GM12891 (cell line): ENCODE measurements around the gene ZSWIM1.

Experiments
- PAX5 ChIP-seq: IDR thresholded peaks from 2 replicates; pipeline ENCODE4 v1.6.1; 2011; ENCODE audit warnings: low read length, moderate library complexity, mild to moderate bottlenecking; ENCODE audit not compliant: insufficient read depth, severe bottlenecking
- POLR2A ChIP-seq: IDR thresholded peaks from 2 replicates; pipeline ENCODE4 v1.6.1; 2011; ENCODE audit warnings: low read depth, low read length, control low read depth
- POLR2AphosphoS5 ChIP-seq: IDR thresholded peaks from 2 replicates; pipeline ENCODE4 v1.6.1; 2011; ENCODE audit warnings: low read depth, low read length, control low read depth
- POU2F2 ChIP-seq: IDR thresholded peaks from 2 replicates; pipeline ENCODE4 v1.6.1; 2011; ENCODE audit warnings: low read depth, mild to moderate bottlenecking, control low read depth, low read length, moderate library complexity
- SPI1 ChIP-seq: IDR thresholded peaks from 2 replicates; pipeline ENCODE4 v1.6.1; 2011; ENCODE audit warnings: low read depth, low read length, control low read depth
- TAF1 ChIP-seq: IDR thresholded peaks from 2 replicates; pipeline ENCODE4 v1.6.1; 2011; ENCODE audit warnings: low read depth, low read length, control low read depth

- TF ChIP-seq POLR2A (0 out of 2 replicates have a peak, but pooled peaks have one; percentile 14), POLR2AphosphoS5 (peak; percentile 64), TAF1 (0 out of 2 replicates have a peak, but pooled peaks have one; percentile 27), PAX5 (no peak), SPI1 (no peak), POU2F2 (peak; percentile 27; the same call in 1 of the 2 replicates)
Observed at GRCh38 chr20:45933266-45934045, 52.4 kb downstream of the ZSWIM1 start.
